Hematopoietic multipotent progenitor cell treated with erythropoietin and hydrocortisone succinate and interleukin-3 and kit ligand, for 4 days (in vitro differentiated cells): ENCODE results near the gene LBHD1.
"Not testable (repeated sequence)": the region's sequence is repeated elsewhere in the genome, so short reads cannot be mapped to it uniquely, and the experiment has no call there.

Experiments used
- DNase-seq: peaks from one replicate; pipeline ENCODE4 v3.0.0-alpha.2; 2015

Gene LBHD1

DNA sequence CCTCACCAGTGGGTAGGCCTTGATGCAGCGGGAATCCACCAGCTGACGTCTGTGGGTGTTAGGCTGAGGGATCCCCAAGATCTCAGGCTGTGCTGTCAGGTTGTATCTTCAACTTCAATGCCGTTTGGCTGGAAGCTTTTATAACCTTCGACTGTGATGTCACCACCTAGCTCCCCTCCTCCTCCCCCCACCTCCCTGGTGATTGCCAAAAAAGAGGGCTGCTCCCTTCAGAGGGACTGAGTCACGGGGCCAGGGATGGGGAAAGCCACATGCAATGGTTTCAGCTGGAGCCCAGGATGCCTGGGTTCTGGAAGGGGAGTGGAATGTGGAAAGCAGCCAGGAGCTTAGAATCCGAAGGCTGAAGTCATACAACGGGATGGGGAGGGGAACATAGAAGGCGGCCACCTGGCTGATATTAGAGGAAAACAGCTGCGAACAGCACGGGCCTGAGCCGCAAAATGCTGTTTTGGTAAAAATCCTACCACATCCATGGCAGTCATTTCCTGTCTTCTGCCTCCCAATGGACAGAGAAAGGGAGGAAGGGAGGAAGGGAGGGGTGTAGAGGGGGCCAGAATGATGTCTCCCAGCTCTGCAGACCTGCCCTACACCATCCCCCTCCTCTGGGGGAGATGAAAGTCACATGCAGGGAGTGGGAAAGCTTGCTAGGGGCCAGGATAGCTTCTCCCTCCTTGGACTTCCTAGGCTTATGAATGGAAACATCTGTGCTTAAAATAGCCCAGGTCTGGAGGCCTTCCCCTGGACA, 17.5 kb upstream of the LBHD1 start, which contains the start of gene LRRN4CL:
TSS of gene LRRN4CL (minus strand) at position 110 of the 763 bp plus-strand sequence. CDS start 1,022 bp downstream, outside the sequence.
- DNase-seq = no peak

DNA sequence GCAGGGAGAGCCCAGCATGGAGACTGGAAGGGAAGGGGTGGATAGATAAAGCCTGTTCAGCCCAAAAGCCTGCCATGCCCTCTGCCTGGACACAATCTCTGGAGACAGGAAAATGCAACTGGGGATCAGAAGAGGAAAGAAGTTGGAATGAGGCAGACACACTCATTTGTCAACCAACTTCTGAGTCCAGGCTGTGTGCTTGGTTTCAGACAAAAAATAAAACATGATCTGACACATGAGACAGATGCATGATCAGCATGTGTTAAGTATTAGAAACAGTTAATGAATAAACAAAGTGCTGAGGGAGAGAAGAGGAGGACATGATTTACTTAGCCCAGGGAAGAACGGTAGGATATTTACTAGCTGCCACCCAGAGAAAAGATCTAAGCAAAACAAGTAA, 16.4 kb upstream of the LBHD1 start:
- no peak for DNase-seq

DNA sequence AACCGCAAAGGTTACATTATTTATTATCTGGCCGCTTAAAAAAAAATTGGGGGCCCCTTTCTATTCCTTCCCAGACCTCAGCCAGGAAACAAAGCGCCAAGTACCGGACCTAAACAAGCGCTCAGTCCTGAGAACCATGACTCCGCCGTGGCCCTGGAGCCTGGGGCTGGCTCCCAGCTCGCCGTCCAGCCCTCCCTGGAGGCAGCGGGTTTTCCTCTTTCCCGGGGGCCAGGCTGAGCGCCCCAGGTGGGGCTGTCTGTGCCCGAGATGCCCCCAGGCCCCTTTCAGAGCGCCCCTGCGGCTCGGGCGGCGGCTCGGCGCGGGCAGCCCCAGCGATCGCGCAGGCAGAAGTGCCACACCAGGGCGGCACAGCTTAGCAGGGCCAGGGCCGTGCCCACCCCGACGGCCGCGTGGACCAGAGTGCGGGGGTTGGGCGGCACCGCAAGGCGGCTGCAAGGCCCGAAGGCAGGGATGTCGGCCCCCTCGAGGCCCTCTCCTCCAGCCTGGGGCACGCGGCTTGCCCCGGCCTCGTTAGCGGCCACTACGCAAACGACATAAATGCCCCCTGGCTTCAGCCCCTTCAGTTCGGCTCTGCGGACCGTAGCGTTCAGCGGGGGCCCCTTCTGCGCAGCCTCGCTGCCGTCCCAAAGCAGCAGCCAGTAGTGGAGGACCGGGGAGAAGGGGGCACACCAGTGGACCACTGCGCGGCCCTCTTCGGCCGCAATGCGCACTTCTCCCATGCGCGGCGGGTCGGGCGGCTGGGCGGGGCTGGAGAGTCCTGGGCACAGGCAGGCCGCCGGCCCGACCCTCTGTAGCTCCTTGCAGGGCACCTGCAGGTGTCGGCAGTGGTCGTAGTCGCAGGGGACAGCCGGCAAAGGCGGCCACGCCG, 15.7 kb upstream of the LBHD1 start:
- DNase-seq = no peak

DNA sequence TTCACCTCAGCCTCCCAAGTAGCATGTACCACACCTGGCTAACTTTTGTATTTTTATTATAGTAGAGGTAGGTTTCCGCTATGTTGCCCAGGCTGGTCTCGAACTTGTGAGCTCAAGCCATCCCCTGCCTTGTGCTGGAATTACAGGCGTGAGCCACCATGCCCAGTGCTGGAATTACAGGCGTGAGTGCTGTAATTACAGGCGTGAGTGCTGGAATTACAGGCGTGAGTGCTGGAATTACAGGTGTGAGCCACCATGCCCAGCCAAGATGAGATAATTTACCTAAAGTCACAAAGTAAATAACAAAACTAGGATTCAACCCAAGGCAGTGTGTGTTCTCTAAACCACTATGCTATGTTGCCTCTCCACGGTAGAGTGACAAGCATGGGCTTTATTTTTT, 10.5 kb upstream of the LBHD1 start:
- no peak for DNase-seq

DNA sequence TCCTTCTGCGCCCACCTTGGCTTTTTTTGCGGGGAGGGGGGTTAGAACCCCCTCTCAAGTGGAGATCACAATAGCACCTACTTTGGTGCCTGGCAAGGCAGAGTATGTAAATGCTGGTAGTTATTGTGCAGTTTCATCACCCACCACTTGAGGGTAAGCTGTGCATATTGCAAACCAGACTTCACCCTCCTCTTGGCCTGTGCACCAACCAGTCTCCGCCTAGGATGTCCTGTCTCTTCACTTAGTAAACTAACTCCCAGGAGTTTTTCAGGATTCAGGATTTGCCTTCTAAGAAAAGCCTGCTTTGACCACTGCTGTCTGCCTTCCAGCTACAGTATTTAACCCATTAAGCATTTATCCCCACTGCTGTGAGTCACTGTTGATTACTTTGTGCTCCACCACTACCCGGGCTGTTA, 8.8 kb upstream of the LBHD1 start:
- peak; percentile 92 for DNase-seq

DNA sequence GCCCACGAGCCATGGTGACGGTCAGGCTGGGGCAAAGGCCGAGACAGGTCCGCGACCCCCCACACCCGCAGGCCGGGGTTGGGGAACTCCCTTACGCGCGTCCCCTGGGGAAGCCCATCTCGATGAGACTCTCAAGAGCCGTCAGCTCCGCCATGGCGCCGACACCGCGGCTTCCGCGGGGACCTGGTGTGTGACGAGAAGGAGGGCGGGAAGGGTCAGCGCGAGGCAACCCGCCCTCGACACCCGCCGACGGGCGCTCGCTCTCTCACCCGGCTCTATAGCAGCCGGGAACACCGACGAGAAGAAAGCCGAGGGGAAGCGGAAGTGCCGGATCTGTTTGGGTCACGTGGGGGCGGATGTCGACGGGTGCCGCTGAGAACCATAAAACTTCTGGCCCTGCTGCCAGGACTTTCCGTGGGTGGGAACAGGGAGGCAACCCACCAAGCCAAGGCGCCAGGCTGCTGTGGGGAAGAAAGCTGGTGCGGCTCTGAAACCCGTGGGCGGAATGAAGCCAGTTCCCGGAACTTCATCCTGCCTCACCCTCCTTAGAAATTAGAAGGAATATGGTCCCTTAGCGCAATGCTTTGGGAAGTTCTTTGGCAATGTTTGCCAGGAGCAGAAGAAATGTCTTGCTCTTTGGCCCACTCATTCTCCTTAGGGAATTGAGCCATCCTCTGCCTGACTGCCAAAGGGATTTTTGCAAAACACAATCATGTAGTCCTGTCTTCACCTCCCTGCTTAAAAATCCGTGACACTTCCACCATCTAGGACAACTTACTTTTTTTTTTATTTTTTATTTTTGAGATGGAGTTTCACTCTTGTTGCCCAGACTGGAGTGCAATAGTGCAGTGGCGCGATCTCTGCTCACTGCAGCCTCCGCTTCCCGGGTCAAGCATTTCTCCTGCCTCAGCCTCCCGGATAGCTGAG, 7.0 kb upstream of the LBHD1 start, which contains the start of gene UBXN1:
TSS of gene UBXN1 (minus strand) at position 304 of the 927 bp plus-strand sequence. CDS start at position 154, 150 bp downstream.
- DNase-seq = peak; percentile 96

DNA sequence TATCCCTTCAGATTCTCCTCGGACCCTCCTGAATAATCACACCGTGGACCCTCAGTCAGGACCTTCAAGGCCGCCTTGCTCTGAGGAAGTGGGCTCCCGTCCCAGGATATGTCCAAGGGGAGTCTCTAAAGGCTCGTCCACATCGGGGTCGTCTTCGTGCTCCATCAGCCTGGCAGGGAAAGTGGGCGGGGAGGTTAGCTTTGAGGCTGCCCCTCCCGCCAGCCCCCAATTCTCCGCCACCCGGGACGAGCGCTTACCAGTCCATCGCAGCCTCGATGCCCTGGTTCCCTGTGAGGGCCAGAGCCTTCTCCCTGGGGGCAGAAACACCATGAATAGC, 6.3 kb upstream of the LBHD1 start:
- DNase-seq = no peak

DNA sequence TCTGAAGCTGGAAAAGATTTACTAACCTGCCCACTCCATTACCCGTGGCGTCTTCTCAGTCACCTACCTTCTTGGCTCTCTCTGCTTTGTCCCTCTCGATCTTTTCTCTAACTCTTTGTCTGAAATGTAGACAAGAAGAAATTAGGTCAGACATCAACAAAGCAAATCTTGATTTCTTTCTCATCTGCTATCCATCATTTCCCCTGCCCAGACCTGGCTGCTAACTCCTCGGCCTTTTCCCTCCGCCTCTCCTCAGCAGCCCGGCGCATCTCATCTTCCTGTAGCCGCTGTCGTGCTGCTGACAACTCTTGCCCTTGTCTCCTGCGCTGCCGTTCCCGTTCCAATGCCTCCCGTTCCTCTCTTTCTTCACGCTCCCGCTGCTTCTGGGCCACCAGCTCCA, 5.6 kb upstream of the LBHD1 start:
- no peak for DNase-seq

DNA sequence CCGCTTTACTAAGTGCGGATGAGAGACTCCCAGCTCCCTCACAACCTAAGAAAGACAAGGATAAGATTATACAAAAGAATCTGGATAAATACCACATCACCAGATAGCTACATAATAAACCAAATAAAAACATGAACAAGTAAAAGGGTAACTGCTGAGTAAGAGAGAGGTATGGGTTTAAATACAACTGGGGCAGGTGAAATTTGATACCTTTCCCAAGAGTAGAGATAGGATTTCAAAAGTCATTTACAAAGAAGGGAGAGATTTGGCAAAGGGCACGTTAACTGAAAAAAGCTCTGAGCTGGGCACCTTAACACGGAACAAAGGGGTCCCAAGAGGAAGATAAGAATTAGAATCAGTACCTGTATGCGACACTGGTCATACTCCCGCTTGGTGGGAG, 5.1 kb upstream of the LBHD1 start:
- no peak for DNase-seq

DNA sequence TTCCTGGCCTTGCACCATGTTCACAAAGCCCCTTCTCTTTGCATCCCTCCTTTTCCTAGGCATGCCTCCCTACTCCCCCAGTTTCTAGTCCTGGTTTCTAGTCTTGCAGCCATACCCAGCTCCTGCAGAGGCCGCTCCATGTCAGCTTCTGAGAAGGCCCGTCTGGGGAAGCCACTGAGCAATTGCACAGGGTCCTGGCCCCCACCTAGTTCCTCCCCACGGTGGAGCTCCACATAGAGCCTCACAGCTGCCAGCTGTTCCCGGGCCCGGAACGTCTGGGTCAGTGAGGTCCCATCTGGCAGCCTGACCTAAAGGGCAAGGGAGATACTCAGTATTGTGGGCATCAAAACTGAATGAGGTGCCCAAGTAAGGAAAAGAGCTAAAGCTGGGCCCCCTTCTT, 4.6 kb upstream of the LBHD1 start:
- peak; percentile 13 for DNase-seq

DNA sequence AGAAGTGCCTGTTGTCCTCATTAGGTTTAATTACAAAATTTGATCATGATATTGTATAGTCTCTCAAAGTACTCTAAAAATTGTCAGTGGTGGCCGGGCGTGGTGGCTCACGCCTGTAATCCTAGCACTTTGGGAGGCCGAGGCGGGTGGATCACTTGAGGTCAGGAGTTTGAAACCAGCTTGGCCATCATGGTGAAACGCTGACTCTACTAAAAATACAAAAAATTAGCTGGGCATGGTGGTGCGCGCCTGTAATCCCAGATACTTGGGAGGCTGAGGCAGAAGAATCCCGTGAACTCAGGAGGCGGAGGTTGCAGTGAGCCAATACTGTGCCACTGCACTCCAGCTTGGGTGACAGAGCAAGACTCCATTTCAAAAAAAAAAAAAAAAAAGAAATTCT, 3.3 kb upstream of the LBHD1 start:
- not testable (repeated sequence) for DNase-seq

DNA sequence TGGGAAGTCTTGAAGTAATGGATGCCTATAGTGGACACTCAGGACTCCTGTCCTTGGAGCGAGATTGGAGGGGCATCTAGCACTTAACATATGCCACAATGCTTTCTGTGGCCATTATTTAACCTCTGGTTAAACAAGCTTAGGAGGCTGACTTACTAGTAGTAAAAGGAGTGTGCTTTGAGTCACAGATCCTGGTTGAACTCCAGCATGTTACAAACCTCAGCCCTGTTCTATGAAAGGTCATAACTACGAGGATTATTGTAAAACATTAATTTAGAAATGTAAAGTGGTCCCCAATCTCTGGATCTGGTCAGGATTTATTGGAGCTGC, 1.1 kb upstream of the LBHD1 start:
- no peak for DNase-seq

DNA sequence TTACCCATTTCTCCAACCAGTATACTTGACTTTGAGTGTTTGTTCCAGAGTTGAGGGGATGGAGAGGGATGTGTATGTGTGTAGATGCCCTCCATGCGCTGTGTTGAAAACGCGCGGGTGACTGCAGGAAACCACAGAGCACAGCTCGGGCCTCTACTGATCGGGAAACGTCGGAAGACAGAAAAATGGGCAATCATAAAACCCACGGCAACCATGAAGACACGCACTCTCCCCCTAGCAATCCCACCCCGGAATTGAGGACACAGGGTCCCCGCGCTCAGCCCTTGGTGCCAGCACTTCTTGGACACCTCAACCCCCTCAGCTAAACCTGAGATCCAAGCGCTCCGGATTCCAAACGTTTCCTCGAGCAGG, 845 bp downstream of the LBHD1 start:
- no peak for DNase-seq

DNA sequence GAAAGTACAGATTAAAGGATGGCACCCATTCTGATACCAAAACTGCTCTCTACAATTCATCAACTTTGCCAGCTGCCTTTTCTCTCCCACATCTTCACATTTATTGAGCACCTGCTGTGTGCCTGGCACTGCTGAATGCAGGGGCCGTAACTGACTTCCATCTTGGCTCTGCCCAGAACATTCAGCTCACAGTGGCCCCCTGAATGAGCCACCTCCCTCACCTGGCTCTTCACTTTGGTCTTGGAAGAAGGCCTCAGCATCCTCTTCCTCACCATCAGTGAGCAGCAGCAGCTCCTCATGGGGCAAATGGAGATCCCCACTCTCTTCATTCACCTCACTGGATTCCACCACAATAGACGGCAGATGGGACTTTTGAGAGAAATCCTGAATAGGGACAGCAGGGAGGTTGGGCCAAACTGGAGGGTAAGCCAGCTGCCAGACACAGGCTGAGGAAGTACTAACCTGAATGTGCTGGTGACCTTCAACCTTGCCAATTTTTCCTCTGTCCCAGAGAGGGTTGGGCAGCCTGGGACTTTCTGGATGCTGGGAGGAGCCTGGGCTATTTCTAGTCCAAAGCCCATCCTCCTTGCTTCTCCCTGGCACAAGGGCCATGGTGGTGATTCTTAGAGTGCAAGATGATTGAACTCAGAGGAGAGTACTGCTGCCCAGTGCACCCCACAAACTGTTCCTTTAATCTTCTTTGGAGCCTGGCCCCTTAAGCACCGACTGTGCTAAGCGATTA, 2.5 kb downstream of the LBHD1 start:
- DNase-seq = peak; percentile 39

DNA sequence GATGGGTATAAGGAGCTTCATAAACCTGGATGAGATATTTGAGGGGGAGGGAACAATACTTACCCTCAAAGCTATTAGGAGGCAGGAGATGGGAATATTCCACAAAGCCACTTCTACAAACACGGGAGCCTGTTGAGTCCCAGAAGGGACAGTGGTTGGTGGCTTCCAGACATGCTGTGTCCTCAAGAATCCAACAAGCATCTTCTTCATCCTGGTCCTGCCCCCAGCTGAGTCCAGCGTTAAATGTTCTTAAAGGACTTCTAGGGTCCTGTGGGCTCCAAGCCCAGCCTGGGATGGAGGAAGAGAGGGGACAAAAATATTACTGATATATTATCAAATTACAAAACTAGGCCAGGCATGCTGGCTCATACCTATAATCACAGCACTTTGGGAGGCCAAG, 4.6 kb downstream of the LBHD1 start:
- no peak for DNase-seq

DNA sequence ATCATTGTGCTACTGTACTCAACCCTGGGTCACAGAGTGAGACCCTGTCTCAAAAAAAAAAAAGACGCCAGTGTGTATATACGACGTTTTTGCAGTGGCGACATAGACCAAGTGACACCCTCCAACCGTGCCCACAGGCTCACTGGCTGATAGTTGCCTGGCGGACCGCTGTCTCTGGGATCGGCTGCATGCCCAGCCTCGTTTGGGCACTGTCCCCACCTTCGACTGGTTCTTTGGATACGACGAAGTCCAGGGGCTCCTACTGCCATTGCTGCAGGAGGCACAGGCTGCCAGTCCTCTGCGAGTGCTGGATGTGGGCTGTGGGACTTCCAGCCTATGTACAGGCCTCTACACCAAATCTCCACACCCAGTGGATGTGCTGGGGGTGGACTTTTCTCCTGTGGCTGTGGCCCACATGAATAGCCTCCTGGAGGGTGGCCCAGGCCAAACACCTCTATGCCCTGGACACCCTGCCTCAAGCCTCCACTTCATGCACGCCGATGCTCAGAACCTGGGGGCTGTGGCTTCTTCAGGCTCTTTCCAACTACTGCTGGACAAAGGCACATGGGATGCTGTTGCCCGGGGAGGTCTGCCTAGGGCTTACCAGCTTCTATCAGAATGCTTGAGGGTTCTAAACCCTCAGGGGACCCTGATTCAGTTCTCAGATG, 5.7 kb downstream of the LBHD1 start:
- DNase-seq = peak; percentile 29

DNA sequence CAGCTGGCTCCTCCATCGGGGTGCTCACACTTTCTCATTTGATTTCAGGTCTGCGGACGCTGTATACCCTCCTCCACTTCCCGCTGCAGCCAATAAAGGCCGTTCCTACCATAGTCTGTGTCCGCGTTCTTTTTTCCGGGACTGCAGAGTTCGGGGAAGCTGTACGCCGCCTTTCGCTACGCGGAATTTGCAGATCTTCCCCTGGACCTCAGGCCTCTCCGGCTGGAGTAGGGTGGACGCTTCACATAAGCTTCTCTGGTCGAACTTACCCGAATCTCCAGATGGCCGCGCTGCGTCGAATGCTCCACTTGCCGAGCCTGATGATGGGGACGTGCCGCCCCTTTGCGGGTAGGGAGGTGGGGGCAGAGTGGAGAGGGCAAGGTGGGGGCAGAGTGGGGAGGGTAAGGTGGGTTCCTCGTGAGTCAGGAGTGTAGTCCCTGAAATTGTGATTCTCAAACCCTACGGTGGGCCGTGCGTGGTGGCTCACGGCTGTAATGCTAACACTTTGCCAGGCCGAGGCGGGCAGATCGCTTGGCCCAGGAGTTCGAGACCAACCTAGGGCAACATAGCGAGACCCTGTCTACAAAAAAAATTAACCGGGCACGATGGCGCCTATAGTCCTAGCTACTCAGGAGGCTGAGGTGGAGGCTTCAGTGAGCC, 6.3 kb downstream of the LBHD1 start:
- peak; percentile 75 for DNase-seq

DNA sequence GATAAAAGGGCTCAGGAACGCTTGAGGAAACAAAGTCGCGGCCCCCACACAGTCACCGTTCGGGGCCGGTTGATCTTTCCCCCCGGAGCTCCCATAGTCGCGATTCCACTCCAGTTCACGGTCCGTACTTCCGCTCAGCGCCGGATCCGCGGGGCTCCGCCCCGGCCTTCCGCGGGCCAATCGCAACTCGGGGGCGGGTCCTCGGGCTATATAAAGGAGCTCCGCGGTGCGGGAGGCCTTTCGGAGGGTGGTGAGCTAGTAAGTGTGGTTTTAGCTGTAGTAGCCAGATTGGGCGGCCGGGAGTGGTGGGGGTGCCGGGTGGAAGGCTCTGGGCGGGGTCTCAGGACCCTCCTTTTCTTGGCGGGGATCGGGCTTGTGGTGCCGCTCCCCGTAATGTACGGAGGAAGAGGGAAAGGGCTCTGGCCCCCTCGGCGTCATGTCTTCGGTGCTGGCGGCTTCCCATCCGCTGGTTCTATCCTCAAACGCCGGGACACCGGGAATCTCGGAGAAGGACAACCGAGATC, 6.9 kb downstream of the LBHD1 start, which contains the start of the genes C11orf98 and CSKMT:
TSS of gene C11orf98 (minus strand) at position 136 of the 524 bp plus-strand sequence. CDS start at position 95, 41 bp downstream.
TSS of gene CSKMT (plus strand) at position 238 of the 524 bp plus-strand sequence. CDS start 568 bp downstream, outside the sequence.
- peak; percentile 98 for DNase-seq

DNA sequence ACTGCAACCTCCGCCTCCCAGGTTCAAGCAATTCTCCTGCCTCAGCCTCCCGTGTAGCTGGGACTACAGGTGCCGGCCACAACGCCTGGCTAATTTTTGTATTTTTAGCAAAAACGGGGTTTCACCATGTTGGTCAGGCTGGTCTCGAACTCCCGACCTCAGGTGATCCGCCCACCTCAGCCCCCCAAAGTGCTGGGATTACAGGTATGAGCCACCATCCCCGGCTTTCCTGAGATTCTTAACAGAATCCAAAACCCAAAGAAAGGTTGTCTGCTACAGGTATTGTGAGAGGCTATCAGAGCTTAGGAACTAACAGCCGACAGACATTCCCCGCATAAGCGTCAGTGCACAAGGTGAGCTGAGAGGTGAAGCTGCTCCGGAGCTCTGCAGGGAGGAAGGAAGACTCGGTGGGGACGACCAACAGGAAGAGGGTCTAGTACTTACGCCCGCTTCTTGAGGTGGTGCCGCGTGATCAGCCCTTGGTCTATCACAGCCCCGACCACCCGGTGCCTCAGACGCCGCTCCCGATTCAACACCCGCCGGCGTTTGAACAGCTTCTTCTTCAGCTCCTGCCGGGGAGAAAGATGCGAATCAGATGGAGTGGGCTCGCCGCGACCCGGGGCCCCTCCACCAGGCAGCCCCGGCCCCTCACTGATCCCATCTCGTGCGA, 7.5 kb downstream of the LBHD1 start:
- DNase-seq = peak; percentile 83
